GM19467 (cell line): ENCODE data around the gene CFDP1.

ENCODE experiments used
- ATAC-seq: cut with Tn5 transposase; IDR thresholded peaks from one replicate; pipeline ENCODE4 v1.9.1; 2021; ENCODE audit warnings: mild to moderate bottlenecking, moderate library complexity; ENCODE audit not compliant: unreplicated experiment

The CFDP1 gene

GRCh38 chr16:75323933-75324332, 109.4 kb downstream of the CFDP1 start:
- ATAC-seq, result no peak

DNA sequence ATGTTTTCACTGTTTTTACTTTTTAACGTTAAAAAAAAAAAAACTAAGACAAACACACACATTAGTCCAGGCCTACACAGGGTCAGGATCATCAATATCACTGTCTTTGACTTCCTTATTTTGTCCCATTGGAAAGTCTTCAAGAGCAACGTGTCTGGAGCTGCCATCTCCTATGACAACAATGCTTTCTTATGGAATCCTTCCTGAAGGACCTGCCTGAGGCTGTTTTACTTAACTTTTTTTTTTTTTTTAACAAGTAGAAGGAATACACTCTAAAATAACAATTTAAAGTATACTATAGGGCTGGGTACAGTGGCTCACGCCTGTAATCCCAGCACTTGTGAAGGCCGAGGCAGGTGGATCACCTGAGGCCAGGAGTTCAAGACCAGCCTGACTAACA, 110.1 kb downstream of the CFDP1 start:
- ATAC-seq, result no peak

DNA sequence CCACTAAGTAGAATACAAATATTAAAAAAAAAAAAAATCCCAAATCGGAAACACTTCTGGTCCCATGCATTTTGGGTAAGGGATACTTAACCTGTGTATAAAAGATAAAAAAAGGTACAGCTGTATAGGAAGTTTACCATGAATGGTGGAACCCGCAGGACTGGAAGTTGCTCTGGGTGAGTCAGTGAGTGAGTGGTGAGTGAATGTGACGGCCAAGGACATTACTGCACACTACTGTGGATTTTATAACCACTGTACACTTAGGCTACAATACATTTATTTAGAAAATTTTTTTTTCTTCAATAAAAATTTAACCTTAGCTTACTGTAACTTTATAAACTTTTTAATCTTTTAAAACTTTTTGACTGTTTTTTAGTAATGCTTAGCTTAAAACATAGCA, 110.6 kb downstream of the CFDP1 start:
- no peak for ATAC-seq

GRCh38 chr16:75320435-75320834, 112.9 kb downstream of the CFDP1 start:
- peak; percentile 20 for ATAC-seq

DNA sequence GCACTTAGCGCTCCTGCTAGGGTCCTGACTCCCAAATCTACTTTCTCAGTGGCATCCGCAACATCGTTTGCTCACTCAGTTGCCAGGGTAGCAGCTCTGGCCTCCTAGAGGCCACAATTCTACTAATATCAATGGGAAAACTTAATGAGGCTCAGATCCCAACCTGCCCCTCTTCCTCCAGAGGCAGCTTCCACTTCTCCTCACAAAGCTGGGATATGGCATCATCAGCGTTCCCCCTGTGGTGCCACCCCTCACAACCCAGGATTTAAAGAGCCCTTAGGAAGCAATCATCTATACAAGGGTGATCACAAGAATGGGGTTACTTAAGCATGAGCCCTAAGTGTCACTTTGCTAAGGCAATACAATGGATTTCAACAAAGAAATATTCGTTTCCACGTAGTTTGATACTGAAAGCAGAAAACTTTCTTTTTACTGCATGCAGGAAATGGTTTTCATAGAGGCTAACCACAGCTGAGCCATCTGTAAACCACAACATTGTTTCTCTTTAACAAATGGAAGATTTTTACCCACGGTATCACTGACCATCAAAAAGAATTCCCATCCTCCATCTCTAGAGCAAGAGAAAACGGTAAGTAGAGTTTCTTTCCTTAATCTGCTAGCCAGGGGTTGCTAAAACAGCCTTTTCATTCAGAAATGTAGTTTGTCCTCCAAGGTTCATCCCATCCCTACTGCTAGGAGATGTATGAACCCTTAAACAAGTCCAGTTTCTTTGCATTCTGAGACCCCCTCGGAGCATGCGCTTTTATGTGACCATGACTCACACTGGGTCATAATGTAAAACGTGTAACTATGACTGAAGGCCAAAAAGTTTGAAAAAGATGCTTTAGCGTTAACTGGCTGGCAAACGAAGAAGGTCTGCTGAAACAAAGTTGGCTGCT, 113.5 kb downstream of the CFDP1 start:
- peak; percentile 77 for ATAC-seq

DNA sequence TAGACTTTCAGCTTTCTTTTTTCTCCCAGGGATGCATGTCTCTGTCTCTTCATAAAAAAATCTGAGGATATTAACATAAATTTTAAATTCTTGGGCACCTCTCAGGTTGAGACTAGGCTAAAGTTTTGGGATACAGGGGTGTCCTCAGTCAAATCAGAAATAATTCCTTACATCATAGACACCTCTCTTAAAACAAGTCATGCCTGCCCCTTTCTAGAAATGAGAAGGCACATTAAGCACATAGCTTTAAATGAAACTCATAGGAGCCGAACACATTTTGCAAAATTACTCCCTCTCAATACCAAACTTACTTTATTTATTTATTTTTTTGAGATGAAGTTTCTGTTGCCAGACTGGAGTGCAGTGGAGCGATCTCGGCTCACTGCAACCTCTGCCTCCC, 114.6 kb downstream of the CFDP1 start:
- ATAC-seq, result no peak

DNA sequence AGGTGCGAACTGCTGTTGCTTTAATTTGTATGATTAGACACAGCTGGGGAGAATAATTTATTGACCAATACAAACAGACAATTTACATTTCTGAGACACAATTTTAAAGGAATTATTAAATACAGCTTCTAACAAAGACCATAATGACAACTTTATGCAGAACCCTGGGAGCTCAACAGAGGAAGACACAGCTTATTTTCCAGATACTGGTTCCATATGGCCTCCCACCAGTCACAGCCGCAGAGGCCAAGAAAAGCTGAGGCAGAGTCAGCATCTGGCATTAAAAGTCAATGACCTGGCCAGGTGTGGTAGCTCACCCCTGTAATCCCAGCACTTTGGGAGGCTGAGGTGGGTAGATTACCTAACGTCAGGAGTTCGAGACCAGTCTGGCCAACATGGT, 115.8 kb downstream of the CFDP1 start:
- ATAC-seq, result no peak

GRCh38 chr16:75317101-75317522, 116.2 kb downstream of the CFDP1 start:
- ATAC-seq, result no peak

- no peak for ATAC-seq
Observed at GRCh38 chr16:75315539-75316306, 117.6 kb downstream of the CFDP1 start.

- ATAC-seq, result no peak
Observed at GRCh38 chr16:75312875-75313274, 120.4 kb downstream of the CFDP1 start.

- no peak for ATAC-seq
Observed at GRCh38 chr16:75311383-75311938, 121.8 kb downstream of the CFDP1 start.

DNA sequence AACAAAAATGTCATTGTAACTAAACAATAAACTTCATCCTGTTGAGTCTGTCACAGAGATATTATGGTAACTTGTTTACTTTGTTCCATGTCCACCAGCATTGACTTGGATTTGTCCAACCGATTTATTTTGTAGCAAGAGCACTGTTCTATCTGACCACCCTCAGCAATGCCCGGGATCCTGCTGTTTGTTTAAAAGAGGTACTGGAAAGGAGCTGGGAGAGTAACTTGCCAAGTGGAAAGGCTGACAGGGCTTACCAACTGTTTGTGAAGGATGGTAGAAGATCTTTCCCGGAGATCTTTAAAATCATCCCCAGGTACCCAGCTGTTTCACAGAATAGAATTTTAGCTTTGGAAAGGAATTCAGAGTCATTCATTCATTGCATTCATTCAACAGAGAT, 122.8 kb downstream of the CFDP1 start:
- no peak for ATAC-seq

- no peak for ATAC-seq
Observed at GRCh38 chr16:75309899-75310430, 123.3 kb downstream of the CFDP1 start.

DNA sequence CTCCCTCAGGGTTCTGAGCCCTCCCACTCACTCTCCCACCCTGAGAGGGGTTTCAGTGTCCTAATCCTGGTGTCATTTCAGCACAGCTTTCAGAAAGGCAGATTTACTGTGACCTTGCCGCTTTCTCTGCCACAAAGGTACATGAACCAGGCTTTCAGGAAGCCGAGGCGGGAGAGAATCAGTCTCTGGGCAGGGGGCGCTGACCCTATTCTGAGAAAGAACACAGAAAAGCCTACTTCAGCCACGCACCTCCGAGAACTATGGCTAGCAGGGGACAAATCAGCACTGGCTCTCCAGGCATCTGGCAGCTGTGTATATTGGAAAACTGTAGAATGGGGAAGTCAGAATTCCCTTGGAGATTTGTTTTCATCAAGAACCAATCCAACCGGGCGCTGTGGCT, 124.1 kb downstream of the CFDP1 start:
- ATAC-seq, result no peak

- ATAC-seq, result no peak
Observed at GRCh38 chr16:75308011-75308410, 125.3 kb downstream of the CFDP1 start.

DNA sequence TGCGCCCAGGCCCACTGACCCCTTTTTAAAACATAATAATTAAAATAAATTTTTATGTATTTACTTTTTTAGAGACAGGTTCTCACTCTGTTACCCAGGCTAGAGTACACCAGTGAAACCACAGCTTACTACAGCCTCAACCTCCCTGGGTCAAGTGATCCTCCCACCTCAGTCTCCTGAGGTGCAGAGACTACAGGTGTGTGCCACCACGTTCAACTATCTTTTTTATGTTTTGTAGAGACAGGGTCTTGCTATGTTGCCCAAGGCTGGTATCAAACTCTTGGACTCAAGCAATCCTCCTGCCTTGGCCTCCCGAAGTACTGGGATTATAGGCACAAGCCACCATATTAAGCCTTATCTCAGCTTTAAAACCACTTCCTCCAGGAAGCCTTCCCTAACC, 125.8 kb downstream of the CFDP1 start:
- ATAC-seq, result no peak

GRCh38 chr16:75306099-75306762, 127.1 kb downstream of the CFDP1 start:
- ATAC-seq, result no peak

GRCh38 chr16:75305364-75306098, 127.8 kb downstream of the CFDP1 start:
- ATAC-seq, result peak; percentile 74

GRCh38 chr16:75304521-75305363, 128.6 kb downstream of the CFDP1 start:
- no peak for ATAC-seq
